D721Med (cell line): ENCODE results near the gene PEAK1.
"Not testable (repeated sequence)": the region's sequence is repeated elsewhere in the genome, so short reads cannot be mapped to it uniquely, and the experiment has no call there.

Experiments used
- DNase-seq: peaks from one replicate; pipeline ENCODE4 v3.0.0; 2011; ENCODE audit warnings: low spot score; ENCODE audit not compliant: insufficient read length
- FAIRE-seq: peaks from 2 replicates; lab custom pipeline; 2011; peaks lifted over from hg19 to GRCh38; lab: Jason Lieb, UNC
- CTCF ChIP-seq: IDR thresholded peaks from 2 replicates; pipeline ENCODE4 v1.5.1; 2012; ENCODE audit warnings: mild to moderate bottlenecking, control low read depth; ENCODE audit not compliant: insufficient read depth; ENCODE audit errors: missing control alignments

Gene PEAK1

GRCh38 chr15:77287385-77287784 is 132.5 kb downstream of the PEAK1 start:
- DNase-seq: no peak
- no peak for FAIRE-seq
- no peak for TF ChIP-seq CTCF

- DNase-seq (no peak), FAIRE-seq (no peak)
- no peak for TF ChIP-seq CTCF
These were observed 134.6 kb downstream of the PEAK1 start for GRCh38 chr15:77285057-77285997.

- TF ChIP-seq CTCF: no peak
- no peak for DNase-seq
- FAIRE-seq: no peak
These were observed 137.6 kb downstream of the PEAK1 start for GRCh38 chr15:77282333-77282732.

- DNase-seq (no peak), FAIRE-seq (no peak)
- TF ChIP-seq CTCF: no peak
These were observed 143.0 kb downstream of the PEAK1 start for GRCh38 chr15:77276943-77277342.

- FAIRE-seq: no peak
- no peak for DNase-seq
- TF ChIP-seq CTCF: no peak
These were observed 143.8 kb downstream of the PEAK1 start for GRCh38 chr15:77276096-77276495.

GRCh38 chr15:77273136-77273535 is 146.8 kb downstream of the PEAK1 start:
- not testable (repeated sequence) for FAIRE-seq

GRCh38 chr15:77266708-77267386 is 153.1 kb downstream of the PEAK1 start:
- TF ChIP-seq CTCF: no peak
- FAIRE-seq: no peak
- DNase-seq: no peak

More at GRCh38 chr15:77273136-77273535, 146.8 kb downstream of the PEAK1 start:
- not testable (repeated sequence) for DNase-seq
